GM12892 (cell line): ENCODE data around the gene LARP4.

Source experiments
- POLR2A ChIP-seq: IDR thresholded peaks from 2 replicates; pipeline ENCODE4 v1.6.1; 2011; ENCODE audit warnings: low read depth, low read length, control low read depth
- TAF1 ChIP-seq: IDR thresholded peaks from 2 replicates; pipeline ENCODE4 v1.6.1; 2011; ENCODE audit warnings: low read depth, mild to moderate bottlenecking, control low read depth, low read length, borderline replicate concordance

DNA sequence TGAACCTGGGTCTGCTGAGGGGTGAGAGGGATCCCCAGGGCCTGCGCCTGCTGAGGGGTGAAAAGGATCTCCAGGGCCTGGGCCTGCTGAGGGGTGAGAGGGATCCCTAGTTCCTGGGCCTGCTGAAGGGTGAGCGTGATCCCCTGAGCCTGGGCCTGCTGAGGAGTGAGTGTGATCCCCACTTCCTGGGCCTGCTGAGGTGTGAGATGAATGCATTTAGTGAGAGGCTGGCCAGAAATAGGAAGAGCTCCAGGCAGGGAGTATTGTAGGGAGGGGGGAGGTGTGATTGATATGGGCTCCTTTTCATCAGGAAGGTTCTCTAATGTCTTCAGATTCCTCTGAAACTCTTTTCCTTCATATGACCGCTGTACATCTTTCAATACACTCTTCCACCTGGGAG, 47.3 kb upstream of the LARP4 start:
- TF ChIP-seq TAF1 (no peak), POLR2A (no peak)
